Mononuclear cell (primary cell): Measurements from ENCODE around the gene PDGFRB. TPM values are rescaled to one million over a fixed set of nuclear protein-coding genes. Genes with fewer than 3 reads are reported as not detected.
"Not testable (repeated sequence)": the region's sequence is repeated elsewhere in the genome, so short reads cannot be mapped to it uniquely, and the experiment has no call there.

Experiments used
- H3K27me3 ChIP-seq: 2 replicates; pipeline ENCODE4 v1.6.0; 2011; ENCODE audit warnings: low read length, control low read depth; ENCODE audit not compliant: insufficient read depth
- H3K4me1 ChIP-seq: 2 replicates; pipeline ENCODE4 v1.5.1; 2011; ENCODE audit warnings: mild to moderate bottlenecking, low read length, control low read depth; ENCODE audit not compliant: insufficient read depth
- H3K4me3 ChIP-seq: 2 replicates; pipeline ENCODE4 v1.5.1; 2011; ENCODE audit warnings: mild to moderate bottlenecking, low read length, moderate library complexity
- H3K9me3 ChIP-seq: 2 replicates; pipeline ENCODE4 v1.5.1; 2011; ENCODE audit warnings: low read depth, mild to moderate bottlenecking, control low read depth, low read length
- total RNA-seq: library from RNA; depleted of rRNA; stranded (reverse); fragments of >200 nt; gene quantifications from one replicate; pipeline ENCODE4 v1.2.3, GENCODE V29; 2012

Gene PDGFRB
- total RNA-seq, 1 donor = 0.94 TPM

DNA sequence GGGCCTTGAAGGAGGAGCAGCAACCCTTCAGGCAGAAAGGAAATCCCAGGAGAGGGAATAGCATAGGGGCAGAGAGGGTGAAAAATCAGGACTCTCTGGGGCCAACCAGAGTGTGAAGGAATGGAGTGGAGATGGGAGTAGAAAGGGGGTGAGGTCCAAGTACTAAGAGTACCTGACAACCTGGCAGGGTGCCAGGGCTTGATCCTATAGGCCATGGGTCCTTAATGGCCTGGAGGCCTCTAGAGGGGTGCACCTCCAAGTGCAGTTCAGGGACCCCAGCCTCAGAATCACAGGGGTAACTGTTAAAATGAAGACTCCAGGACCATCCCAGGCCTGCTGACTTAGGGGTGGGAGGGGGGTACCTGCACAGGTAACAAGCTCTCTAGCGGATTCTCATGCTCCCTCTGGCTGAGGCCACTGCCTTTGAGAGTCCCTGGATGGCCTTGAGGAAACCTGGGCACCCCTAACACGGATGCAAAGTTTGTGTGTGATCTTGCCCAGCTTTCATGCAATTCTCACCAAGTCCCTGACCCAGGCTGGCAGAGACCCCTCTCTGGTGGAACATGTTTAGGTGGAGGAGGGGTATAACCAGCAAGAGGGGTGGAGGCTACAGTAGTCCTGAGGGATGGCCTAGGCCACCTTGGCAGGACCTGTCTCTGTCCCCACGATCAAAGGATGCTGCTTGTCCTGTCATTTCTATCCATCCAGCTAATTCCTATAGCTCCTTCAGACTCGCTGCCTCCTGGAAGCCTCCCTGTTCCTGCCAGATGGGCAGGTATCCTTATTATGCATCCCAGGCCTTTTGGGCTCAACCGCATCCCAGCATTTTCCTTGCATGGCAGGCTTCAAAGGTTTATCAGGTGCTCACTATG lies 51.7 kb downstream of the PDGFRB start:
- Histone ChIP-seq H3K27me3 (no peaks in the 10 kb centered on the region), H3K4me1 (peaks cover 35% of the 10 kb centered on the region), H3K9me3 (no peaks in the 10 kb centered on the region), H3K4me3 (no peak overlapping the region)

DNA sequence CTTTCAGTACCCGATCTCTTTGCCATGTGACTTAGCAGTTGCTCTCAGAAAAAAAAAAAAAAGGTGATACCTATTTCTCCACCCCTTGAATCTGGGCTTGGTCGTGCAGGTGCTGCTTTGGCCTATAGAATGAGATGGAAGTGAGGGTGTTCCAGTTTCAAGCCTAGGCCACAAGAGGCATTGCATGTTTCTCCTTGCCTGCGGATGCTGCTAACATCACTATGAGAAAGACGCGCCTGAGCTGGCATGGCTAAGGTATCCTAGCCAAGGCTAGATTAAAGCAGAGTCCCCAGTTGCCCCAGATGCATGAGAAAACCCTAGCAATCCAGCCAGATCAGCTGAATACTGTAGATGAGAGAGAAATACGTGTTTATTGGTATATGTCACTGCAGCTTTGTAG lies 54.6 kb downstream of the PDGFRB start:
- Histone ChIP-seq H3K9me3 (no peaks in the 10 kb centered on the region), H3K4me1 (peaks cover 13% of the 10 kb centered on the region), H3K4me3 (no peak overlapping the region), H3K27me3 (no peaks in the 10 kb centered on the region)

DNA sequence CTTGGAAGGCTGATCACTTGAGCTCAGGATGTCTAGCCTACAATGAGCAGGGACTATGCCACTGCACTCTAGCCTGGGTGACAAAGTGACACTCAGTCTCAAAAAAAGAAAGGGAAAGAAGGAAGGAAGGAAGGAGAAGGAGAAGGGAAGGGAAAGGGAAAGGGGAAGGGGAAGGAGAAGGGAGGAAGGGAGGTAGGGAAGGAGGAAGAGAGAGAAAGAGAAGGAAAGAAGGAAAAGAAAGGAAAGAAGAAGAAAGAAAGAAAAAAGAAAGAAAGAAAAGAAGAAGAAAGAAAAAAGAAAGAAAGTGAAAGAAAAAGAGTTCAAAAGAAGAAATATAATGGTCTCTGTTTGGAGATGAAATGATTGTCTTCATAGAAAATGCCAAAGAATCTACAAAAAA lies 58.5 kb downstream of the PDGFRB start:
- H3K4me3 ChIP-seq = no peak overlapping the region
- H3K4me1 ChIP-seq = no peaks in the 10 kb centered on the region
- no peaks in the 10 kb centered on the region for H3K27me3 ChIP-seq
- no peaks in the 10 kb centered on the region for H3K9me3 ChIP-seq

DNA sequence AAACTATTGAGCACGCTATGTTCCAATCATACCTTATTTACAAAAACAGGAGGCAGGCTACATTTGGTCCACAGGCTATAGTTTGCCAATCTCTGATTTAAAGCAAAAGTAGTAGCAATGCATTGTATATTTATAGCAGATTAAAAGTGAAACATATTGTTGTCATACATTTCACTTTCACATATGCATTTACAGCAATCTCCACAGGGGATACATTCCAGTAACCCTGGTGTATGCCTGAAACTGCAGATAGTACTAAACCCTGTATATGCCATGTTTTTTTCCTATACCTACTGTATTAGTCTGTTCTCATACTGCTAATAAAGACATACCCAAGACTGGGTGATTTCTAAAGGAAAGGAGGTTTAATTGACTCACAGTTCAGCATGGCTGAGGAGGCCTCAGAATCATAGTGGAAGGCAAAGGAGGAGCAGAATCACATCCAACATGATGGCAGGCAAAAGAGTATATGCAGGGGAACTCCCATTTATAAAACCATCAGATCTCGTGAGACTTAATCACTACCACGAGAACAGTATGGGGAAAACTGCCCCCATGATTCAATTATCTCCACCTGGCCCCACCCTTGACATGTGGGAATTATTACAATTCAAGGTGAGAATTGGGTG lies 63.4 kb downstream of the PDGFRB start:
- H3K9me3 ChIP-seq = no peaks in the 10 kb centered on the region
- no peak overlapping the region for H3K4me3 ChIP-seq
- H3K4me1 ChIP-seq = peaks cover 7% of the 10 kb centered on the region
- H3K27me3 ChIP-seq = peaks cover 2% of the 10 kb centered on the region

DNA sequence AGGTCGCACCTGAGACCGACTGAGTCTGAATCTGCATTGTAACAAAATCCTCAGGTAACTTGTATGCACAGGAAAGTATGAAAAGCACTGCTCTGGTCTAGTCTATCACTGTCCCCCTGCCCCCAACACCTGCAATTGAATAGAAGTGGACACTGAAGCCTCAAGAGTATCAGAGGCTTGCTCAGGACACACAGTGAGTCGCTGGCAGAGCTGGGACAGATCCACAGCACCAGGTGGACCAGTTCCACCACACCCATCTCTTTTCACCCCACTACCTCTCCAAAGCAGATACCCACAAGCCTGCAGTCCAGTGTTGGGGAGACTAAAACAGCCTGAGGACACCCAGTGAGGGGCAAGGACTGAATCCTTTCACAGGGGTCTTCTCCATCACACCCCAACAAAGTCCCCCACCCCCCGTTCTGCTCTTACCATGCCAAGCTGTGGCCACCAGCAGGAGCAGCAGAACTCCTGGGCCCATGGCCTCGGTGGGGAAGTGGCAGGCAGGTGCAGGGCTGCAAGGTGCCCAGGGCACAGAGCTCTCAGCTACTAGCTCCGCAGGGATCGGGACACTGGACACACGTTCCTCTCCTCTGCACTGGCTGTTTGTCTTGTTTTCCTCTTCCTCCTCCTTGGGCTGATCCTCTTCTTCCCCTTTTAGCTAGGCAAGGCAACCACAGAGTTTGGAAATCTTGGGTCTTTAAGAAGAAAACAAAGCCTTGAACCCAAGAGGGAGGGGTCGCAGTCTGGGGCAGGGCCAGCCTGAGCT lies 69.5 kb downstream of the PDGFRB start, which contains the start of gene CSF1R:
Gene CSF1R, minus strand, starts transcription at position 605 of the 766 bp plus-strand sequence. Its CDS starts 127 bp downstream, at position 478.
- Histone ChIP-seq H3K4me3 (peak within 1 kb of the TSS; percentile 67), H3K4me1 (peaks cover 51% of the 10 kb centered on the region), H3K27me3 (peaks cover 2% of the 10 kb centered on the region), H3K9me3 (no peaks in the 10 kb centered on the region)

DNA sequence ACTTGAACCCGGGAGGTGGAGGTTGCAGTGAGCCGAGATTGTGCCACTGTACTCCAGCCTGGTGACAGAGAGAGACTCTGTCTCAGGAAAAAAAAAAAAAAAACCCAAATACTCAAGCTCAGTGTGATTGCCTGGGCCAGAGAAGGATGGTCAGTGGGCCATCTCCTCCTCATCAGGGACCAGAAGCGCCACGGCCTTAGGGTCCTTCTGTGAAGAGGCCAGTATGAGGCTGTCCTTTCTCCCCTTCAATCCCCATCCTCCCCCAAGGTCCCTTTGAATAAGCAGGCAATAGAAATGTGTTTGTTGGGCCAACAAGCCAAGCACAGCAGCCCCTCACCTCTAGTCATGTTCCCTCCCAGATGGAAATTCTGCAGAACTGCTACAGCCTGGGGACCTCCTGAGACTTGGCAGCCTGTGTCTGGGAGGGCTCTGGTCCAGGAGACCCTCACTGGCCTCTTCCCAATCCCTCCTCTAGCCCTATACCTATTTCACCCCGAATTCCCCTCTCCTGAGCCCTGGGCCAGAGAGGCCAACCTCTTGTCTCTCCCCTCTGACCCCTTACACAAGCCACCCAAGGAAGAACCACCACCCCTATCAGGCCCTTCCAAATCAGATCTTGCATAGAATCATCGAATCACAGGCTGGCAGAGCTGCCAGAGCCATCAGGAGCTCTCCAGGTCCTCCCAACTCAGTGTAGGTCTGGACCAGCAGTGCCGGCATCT lies 70.3 kb downstream of the PDGFRB start:
- peak overlapping the region; percentile 67 for H3K4me3 ChIP-seq
- H3K9me3 ChIP-seq = no peaks in the 10 kb centered on the region
- peaks cover 2% of the 10 kb centered on the region for H3K27me3 ChIP-seq
- H3K4me1 ChIP-seq = peaks cover 55% of the 10 kb centered on the region

DNA sequence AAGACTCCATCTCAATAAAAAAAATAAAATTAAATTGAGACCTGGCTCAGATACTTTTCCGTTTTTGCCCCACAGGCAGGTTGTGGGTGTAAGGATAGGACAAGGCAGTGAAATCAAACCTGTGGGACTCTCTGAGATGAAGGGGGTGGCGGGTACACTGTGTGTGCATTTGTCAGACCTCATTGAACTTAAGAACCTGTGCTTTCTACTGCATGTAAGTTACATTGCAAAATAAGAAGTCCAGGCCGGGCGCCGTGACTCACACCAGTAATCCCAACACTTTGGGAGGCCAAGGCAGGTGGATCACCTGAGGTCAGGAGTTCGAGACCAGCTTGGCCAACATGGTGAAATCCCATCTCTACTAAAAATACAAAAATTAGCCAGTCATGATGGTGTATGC lies 70.9 kb downstream of the PDGFRB start:
- H3K9me3 ChIP-seq, H3K27me3 ChIP-seq: not testable (repeated sequence)
- H3K4me3 ChIP-seq = peak overlapping the region; percentile 67
- H3K4me1 ChIP-seq = peaks cover 55% of the 10 kb centered on the region

DNA sequence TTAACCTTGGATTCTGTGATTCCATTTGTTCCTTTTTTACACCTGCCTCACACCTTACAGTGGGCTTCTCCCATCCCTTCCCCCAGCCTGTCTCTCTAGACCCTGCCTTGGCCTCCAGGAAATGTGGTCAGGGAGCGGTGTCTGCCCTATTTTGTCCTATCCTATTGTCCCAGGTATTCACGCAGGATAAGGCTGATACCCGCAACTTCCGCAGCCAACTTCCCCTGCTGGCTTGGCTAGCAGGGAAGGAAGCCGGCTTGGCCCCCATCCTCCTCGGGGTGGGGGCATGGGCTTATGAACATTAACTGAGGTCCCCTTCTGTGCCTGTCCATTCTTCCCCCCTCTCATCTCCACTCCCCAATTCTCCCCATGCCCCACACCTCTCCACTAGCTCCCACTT lies 72.8 kb downstream of the PDGFRB start:
- H3K4me1 ChIP-seq = peaks cover 49% of the 10 kb centered on the region
- H3K9me3 ChIP-seq = no peaks in the 10 kb centered on the region
- H3K27me3 ChIP-seq = no peaks in the 10 kb centered on the region
- H3K4me3 ChIP-seq = peak overlapping the region; percentile 32

DNA sequence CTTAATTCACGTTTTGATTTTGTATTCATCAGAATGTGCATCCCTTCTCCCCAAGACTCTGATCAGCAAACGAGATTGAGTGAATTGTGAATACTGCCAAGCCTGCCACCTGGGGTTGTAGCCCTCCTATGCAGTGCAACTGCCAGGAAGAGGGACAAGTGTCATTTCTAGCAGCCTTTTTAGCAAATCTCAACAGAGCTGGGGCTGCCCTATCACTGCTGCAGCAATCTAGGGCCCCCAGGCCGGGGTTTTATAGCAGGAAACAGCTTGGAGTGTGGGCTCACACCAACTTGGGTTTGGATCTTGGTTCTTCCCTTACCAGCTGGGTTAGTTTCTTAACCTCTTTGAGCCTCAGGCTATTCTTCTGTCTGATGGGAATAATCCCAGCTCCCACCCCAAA lies 73.3 kb downstream of the PDGFRB start:
- no peaks in the 10 kb centered on the region for H3K9me3 ChIP-seq
- no peaks in the 10 kb centered on the region for H3K27me3 ChIP-seq
- peak overlapping the region; percentile 32 for H3K4me3 ChIP-seq
- H3K4me1 ChIP-seq = peaks cover 49% of the 10 kb centered on the region

DNA sequence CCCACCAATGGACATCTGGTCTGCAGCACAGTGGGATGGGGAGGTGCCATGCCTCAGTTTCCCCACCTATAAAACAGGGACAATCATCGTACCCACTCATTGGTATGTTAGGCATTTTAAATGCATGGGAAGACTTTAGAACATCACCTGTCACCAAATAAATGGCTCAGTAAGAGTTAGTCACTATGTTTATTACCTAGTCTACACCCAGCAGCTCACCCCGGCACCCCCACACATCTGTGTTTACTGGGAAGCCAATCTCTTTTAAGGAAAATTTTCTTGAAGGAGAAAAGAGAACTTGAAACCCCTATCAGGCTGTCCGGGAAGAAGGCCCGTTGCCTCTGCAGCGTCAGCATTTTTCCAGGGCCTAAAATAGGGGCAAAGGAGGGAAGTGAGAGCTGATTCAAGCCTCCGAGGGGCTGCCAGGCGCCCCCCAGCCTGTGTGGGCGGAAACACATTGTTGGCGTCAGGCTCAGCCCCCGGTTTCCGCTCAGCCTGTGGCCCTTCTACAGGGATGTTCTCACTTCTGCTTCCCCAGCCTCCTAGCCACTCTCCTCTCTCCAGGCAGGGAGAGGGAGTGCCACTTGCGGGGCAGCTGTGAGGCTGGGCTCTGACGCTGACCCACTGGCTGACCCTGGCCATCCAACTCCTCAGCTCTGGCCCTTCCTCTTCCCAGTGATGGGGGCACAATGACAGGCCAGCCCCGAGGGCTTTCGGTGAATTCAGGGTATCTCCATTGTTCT lies 73.9 kb downstream of the PDGFRB start:
- Histone ChIP-seq H3K4me1 (peaks cover 42% of the 10 kb centered on the region), H3K27me3 (no peaks in the 10 kb centered on the region), H3K4me3 (peak overlapping the region; percentile 32), H3K9me3 (no peaks in the 10 kb centered on the region)

DNA sequence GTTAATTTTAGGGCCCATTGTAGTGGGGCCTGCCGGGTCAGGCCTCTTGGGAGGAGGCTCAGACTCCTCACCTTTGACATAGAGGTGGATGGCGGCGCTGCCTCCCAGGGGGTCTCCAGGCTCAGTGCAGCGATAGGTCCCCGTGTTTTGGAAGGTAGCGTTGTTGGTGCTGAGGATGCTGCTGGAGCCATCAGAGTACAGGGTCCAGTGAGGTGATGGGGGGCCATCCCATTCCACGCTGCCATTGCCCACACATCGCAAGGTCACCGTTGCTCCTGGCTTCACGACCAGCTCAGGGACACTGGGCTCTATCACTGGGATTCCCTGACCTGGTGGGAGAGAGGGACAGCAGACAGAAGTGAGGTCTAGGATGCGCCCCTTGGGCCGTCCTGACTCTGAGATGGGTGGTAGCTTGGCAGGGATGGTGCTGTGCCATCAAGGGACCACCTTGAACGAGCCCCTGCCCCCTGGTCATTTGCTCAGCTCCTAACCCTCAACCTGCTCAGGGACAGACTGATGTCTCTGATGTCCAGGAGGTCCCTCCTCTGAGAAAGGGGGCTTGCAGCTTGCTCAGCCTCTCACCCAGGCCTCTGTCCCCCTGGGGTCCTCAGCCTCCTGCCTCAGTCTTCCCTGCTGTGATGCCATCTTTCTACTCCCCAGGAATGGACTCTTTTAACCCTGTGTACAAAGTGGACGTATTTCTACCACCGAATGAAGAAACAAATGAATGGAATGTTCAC lies 74.8 kb downstream of the PDGFRB start:
- Histone ChIP-seq H3K4me1 (peaks cover 39% of the 10 kb centered on the region), H3K9me3 (no peaks in the 10 kb centered on the region), H3K4me3 (no peak overlapping the region), H3K27me3 (no peaks in the 10 kb centered on the region)

DNA sequence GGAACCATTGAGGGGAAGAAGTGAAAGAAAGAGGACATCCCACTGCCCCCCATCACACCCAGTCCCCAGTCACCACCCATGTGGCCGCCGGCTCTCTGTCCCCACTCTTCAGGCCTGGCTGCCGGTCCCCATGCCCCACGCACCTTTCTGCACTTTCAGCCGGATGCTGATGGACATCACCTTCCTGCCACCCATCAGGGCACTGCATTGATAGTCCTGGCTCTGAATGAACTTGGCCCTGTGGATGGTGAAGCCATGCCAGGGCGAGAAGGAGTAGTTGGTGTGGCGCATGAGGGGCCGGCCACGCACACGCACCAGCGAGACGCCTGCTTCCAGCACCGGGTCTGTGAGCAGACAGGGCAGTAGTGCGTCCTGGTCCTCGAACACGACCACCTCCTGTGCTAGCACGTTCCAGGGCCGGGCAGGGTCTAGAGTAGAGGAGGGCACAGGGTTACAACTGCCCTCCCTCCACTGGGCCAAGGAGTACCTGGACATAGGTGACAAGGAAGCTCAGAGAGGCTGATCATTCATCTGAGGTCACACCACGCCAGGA lies 75.7 kb downstream of the PDGFRB start:
- H3K9me3 ChIP-seq = no peaks in the 10 kb centered on the region
- H3K4me3 ChIP-seq = no peak overlapping the region
- H3K27me3 ChIP-seq = no peaks in the 10 kb centered on the region
- peaks cover 39% of the 10 kb centered on the region for H3K4me1 ChIP-seq
